NT2/D1 (cell line): ENCODE data around the gene GDF7.

Source experiments
- DNase-seq: peaks from one replicate; pipeline ENCODE4 v3.0.0-alpha.2; 2011; ENCODE audit warnings: low read depth, low spot score
- H3K27me3 ChIP-seq: 2 replicates; pipeline ENCODE4 v1.6.0; 2011; ENCODE audit warnings: mild to moderate bottlenecking; ENCODE audit not compliant: insufficient read length, insufficient read depth
- H3K36me3 ChIP-seq: 2 replicates; pipeline ENCODE4 v1.6.1; 2011; ENCODE audit warnings: mild to moderate bottlenecking, low read length, mixed read lengths; ENCODE audit not compliant: insufficient read depth, insufficient read length
- H3K4me1 ChIP-seq: 2 replicates; pipeline ENCODE4 v1.5.1; 2011; ENCODE audit not compliant: insufficient read depth, insufficient read length
- H3K4me3 ChIP-seq: 2 replicates; pipeline ENCODE4 v1.5.1; 2011; ENCODE audit warnings: low read depth; ENCODE audit not compliant: insufficient read length
- H3K9ac ChIP-seq: 2 replicates; pipeline ENCODE4 v1.6.0; 2011; ENCODE audit warnings: low read depth; ENCODE audit not compliant: insufficient read length
- H3K9me3 ChIP-seq: 2 replicates; pipeline ENCODE4 v1.5.1; 2011; ENCODE audit warnings: mild to moderate bottlenecking, low read length; ENCODE audit not compliant: insufficient read depth
- SUZ12 ChIP-seq: IDR thresholded peaks from 2 replicates; pipeline ENCODE4 v1.6.1; 2011; ENCODE audit not compliant: insufficient read length, insufficient read depth; ENCODE audit errors: extremely low read depth
- YY1 ChIP-seq: IDR thresholded peaks from 2 replicates; pipeline ENCODE4 v1.6.1; 2011; ENCODE audit not compliant: insufficient read length, insufficient read depth
- ZNF274 ChIP-seq: IDR thresholded peaks from 2 replicates; pipeline ENCODE4 v1.6.1; 2011; ENCODE audit warnings: mild to moderate bottlenecking, low read depth, low read length

Gene GDF7

GRCh38 chr2:20629581-20630171 is 37.3 kb upstream of the GDF7 start:
- H3K9ac ChIP-seq: no peak overlapping the region
- no peak for TF ChIP-seq YY1
- TF ChIP-seq SUZ12: no peak
- no peak for TF ChIP-seq ZNF274
- H3K4me3 ChIP-seq: no peak overlapping the region
- H3K9me3 ChIP-seq: no peaks in the 10 kb centered on the region
- peaks cover 10% of the 10 kb centered on the region for H3K4me1 ChIP-seq
- H3K27me3 ChIP-seq: no peaks in the 10 kb centered on the region
- DNase-seq: no peak
- peaks cover 10% of the 10 kb centered on the region for H3K36me3 ChIP-seq

GRCh38 chr2:20630967-20631366 is 36.0 kb upstream of the GDF7 start:
- no peak overlapping the region for H3K9ac ChIP-seq
- TF ChIP-seq YY1: no peak
- no peak for TF ChIP-seq ZNF274
- TF ChIP-seq SUZ12: no peak
- H3K4me1 ChIP-seq: peaks cover 10% of the 10 kb centered on the region
- no peak for DNase-seq
- peaks cover 10% of the 10 kb centered on the region for H3K36me3 ChIP-seq
- H3K9me3 ChIP-seq: no peaks in the 10 kb centered on the region
- H3K4me3 ChIP-seq: no peak overlapping the region
- H3K27me3 ChIP-seq: no peaks in the 10 kb centered on the region

- Histone ChIP-seq H3K9me3 (no peaks in the 10 kb centered on the region), H3K4me1 (peaks cover 7% of the 10 kb centered on the region), H3K4me3 (no peak overlapping the region), H3K27me3 (no peaks in the 10 kb centered on the region), H3K36me3 (peaks cover 10% of the 10 kb centered on the region), H3K9ac (no peak overlapping the region)
- no peak for DNase-seq
- no peak for TF ChIP-seq ZNF274
- no peak for TF ChIP-seq YY1
- TF ChIP-seq SUZ12: no peak
Measured at GRCh38 chr2:20631617-20632307, 35.2 kb upstream of the GDF7 start.

GRCh38 chr2:20632446-20632990 is 34.4 kb upstream of the GDF7 start:
- Histone ChIP-seq H3K9me3 (no peaks in the 10 kb centered on the region), H3K27me3 (no peaks in the 10 kb centered on the region), H3K4me3 (no peak overlapping the region), H3K36me3 (peaks cover 10% of the 10 kb centered on the region), H3K9ac (no peak overlapping the region), H3K4me1 (no peaks in the 10 kb centered on the region)
- DNase-seq: no peak
- TF ChIP-seq ZNF274: no peak
- TF ChIP-seq YY1: no peak
- TF ChIP-seq SUZ12: no peak

- DNase-seq: no peak
- Histone ChIP-seq H3K4me1 (no peaks in the 10 kb centered on the region), H3K9me3 (no peaks in the 10 kb centered on the region), H3K36me3 (peaks cover 15% of the 10 kb centered on the region), H3K27me3 (no peaks in the 10 kb centered on the region), H3K4me3 (no peak overlapping the region), H3K9ac (no peak overlapping the region)
- TF ChIP-seq ZNF274 (no peak), YY1 (no peak), SUZ12 (no peak)
Measured at GRCh38 chr2:20633001-20633400, 33.9 kb upstream of the GDF7 start.

- Histone ChIP-seq H3K4me3 (no peak overlapping the region), H3K4me1 (no peaks in the 10 kb centered on the region), H3K27me3 (no peaks in the 10 kb centered on the region), H3K36me3 (peaks cover 16% of the 10 kb centered on the region), H3K9ac (no peak overlapping the region), H3K9me3 (no peaks in the 10 kb centered on the region)
- no peak for TF ChIP-seq YY1
- no peak for DNase-seq
Measured at GRCh38 chr2:20633794-20634506, 33.0 kb upstream of the GDF7 start.

- peaks cover 18% of the 10 kb centered on the region for H3K36me3 ChIP-seq
- H3K27me3 ChIP-seq: no peaks in the 10 kb centered on the region
- no peak for DNase-seq
- H3K4me3 ChIP-seq: no peak overlapping the region
- H3K4me1 ChIP-seq: no peaks in the 10 kb centered on the region
- no peak overlapping the region for H3K9ac ChIP-seq
- no peaks in the 10 kb centered on the region for H3K9me3 ChIP-seq
- TF ChIP-seq SUZ12 (no peak), ZNF274 (no peak), YY1 (no peak)
Measured at GRCh38 chr2:20634507-20635112, 32.3 kb upstream of the GDF7 start.
